HG03520 (cell line): ENCODE results near the gene IL15.
A peak's percentile ranks its signal among the peaks of the same experiment; 100 is the strongest.
"Not testable (repeated sequence)": the region's sequence is repeated elsewhere in the genome, so short reads cannot be mapped to it uniquely, and the experiment has no call there.

Experiments
- ATAC-seq: cut with Tn5 transposase; IDR thresholded peaks from one replicate; pipeline ENCODE4 v1.9.1; 2021; ENCODE audit warnings: mild to moderate bottlenecking, moderate library complexity; ENCODE audit not compliant: unreplicated experiment

IL15 gene

GRCh38 chr4:141692081-141692480, 55.7 kb downstream of the IL15 start:
- no peak for ATAC-seq

GRCh38 chr4:141697116-141697515, 60.7 kb downstream of the IL15 start:
- no peak for ATAC-seq

DNA sequence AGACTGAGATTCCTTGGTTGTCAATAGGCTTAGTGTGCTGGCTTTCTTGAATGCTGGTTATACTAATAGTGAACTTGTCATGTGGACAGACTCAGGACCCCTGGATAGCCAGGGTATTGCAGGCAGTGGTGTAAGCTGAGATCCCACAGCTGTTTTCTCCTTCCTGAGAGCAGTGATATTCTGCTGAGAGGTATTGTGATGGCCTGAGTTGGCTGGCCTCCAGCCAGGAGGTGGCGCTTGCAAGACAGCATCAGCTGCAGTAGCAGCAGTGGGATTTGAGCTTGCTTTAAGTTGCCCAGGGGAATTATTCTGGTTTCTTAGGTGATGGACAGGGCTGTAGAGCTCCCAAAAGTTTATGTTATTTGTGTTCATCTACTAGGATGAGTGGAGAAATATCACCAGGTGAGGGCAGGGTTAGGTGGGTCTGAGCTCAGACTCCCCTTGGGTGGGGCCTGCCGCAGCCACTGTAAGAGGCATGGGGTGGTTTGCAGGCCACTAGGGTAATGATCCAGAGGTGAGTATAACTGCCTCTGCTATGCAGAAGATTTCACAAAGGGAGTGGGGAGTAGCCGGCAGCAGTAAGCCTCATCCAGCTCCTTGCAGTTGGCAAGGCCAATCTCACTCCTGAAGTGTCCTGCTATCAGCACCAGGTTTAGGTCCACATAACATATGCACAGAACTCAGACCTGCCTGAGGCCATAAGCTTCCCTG, 66.2 kb downstream of the IL15 start:
- ATAC-seq, result no peak

DNA sequence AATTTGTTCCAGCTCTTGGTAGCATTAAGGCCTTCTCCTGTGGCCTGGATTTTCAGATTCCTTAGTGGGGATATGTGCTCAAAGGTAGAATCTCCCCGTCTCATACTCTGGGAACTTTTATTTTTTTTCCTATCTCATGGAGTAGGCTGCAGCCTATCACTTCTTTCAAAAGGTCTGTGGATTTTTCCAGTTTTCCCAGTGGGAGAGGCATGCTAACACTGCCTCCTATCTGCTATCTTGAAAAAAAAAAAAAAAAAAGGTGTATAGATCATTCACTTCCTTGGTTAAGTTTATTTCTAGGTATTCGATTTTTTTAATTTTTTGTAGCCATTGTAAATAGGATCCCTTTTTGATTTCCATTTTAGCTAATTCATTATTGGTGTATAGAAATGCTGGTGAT, 67.1 kb downstream of the IL15 start:
- no peak for ATAC-seq

DNA sequence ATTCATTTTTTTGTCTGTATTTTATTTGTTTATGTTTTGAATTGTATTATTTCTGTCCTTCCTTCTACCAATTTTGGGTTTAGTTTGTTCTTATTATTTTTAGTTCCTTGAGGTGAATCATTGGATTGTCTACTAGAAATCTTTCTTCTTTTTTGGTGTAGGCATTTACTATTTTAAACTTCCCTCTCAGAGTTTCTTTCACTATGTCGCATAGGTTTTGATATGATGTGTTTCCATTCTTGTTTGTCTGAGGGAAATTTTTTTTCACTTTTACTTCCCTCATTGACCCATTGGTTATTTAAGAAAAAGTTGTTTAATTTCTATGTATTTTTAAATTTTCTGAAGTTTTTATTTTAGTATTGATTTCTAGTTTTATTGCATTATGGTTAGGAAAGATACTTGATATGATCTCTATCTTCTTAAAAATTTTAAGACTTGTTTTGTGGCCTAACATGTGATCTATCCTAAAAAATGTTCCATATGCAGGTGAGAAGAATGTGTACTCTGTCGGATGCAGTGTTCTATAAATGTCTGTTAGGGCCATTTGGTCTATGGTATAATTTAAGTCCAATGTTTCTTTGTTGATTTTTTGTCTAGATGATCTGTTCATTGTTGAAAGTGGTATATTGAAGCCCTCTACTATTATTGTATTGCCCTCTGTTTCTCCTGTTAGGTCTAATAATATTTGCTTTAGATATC, 68.8 kb downstream of the IL15 start:
- peak; percentile 84 for ATAC-seq

DNA sequence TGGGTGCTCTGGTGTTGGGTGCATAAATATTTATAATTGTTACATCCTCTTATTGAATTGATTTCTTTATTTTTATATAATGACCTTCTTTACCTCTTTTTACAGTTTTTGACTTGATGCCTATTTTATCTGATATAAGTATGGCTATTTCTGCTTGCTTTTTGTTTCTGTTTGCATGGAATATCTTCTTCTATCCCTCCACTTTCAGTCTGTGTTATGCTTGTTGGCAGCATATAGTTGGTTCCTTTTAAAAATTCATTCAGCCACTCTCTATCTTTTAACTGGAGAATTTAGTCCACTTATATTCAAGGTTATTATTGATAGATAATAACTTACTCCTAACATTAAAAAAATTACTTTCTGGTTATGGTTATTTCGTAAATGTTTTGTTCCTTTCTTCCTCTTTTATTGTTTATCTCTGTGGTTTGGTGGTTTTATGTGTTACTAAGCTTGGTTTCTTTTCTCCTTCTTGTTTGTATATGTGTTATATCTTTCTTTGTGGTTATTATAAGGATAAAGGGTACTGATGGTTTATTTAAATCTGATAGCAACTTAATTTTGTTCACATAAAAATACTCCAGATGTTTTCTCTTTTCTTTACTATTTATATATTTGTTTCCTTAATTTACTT, 69.5 kb downstream of the IL15 start:
- ATAC-seq, result peak; percentile 43

DNA sequence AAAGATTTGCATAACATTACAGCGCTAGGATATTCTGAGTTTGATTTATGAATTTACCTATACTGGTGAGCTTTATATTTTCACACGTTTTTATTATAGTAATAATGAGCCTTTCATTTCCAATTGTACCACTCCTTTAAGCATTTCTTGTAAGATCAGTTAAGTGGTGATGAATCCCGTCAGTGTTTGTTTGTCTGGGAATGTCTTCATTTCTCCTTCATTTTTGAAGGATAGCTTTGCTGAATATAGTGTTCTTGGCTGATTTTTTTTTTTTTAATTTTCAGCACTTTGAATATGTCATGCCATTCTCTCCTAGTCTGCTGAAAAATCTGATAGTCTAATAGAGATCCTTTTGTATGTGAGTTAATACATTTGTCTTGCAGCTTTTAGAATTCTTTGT, 70.1 kb downstream of the IL15 start:
- no peak for ATAC-seq

- ATAC-seq, result peak; percentile 67
Observed at GRCh38 chr4:141711211-141711610, 74.8 kb downstream of the IL15 start.

GRCh38 chr4:141713185-141713584, 76.8 kb downstream of the IL15 start:
- no peak for ATAC-seq

DNA sequence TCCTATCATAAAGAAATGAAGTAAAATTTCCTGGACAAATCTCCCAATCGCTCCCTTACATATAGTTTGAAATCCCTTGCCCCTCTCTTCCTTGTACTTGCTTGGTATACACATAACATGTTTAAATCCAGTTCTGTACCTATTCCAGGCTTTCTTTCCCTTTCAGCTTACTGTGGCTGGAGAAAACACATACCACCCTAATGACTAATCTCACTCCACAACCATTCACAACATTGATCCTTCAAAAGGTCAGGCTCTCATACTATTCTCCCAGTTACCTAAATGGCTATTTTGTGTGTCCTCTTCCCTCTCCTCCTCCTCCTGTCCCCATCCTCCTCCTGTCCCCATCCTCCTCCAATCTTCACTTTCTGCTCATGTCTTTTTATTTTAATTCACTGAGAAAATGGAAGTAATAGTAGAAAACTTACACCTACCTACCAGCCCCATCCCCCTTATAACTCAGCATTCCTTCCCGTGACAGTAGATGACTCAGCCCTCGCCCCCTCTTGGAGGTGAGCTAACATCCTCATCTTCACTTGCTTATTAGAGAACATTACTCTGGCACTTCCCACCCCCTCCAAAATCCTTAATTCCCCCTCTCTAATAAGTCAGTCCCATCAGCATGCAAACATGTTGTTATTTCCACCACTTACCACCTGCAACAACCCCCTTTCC, 77.5 kb downstream of the IL15 start:
- no peak for ATAC-seq

- no peak for ATAC-seq
Observed at GRCh38 chr4:141719585-141719984, 83.2 kb downstream of the IL15 start.

DNA sequence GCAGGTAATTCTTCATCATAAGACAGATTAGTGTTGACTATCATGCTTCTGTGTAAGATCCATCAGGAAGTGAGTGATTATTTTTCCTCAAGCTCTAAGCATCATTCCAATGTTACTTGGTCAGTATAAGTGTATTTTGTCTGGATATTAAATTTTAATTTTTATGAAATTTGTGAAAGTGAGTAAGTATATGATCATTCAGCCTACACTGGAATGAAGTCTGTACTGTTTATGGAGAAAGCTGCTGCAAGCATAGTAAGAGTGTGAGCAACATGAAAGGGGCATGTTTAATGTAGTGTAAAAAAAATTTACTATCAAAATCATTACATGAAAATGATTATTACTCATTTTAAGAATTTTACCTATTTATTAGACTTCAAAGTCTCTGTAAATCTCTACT, 84.8 kb downstream of the IL15 start:
- ATAC-seq, result no peak

DNA sequence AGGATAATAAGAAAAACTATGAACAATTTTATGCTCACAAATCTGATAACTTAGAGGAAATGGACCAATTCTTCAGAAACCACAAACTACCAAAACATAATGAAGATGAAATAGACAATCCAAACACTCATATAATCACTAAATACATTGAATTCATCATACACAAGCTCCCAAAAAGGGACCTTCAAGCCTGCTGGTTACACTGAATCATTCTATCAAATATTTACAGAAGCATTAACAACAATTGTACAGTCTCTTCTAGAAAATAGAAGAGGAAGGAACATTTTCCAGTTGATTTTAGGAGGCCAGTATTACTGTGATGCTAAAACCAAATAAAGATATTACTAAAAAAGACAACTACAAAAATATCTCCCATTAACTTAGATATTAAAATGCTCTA, 88.3 kb downstream of the IL15 start:
- no peak for ATAC-seq

- ATAC-seq, result no peak
Observed at GRCh38 chr4:141727420-141727819, 91.0 kb downstream of the IL15 start.

- no peak for ATAC-seq
Observed at GRCh38 chr4:141730805-141731204, 94.4 kb downstream of the IL15 start.

DNA sequence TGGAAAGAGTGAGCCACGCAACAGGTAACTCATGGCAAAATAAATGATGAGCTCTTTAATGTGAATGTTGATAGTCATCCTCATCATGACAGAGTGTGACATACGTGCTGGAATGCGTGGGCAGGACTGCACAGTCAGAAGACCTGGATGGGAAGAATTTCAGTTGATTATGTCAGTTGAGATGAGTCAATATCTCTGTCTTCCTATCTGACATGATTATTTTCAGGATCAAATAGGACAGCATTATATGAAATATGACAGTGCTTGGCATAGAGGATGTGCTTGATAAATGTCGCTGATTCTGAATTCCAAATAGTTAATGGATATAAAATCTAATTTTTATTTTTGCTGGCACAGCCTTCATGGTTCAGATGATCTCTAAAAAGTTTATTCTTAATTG, 95.1 kb downstream of the IL15 start:
- ATAC-seq, result no peak

DNA sequence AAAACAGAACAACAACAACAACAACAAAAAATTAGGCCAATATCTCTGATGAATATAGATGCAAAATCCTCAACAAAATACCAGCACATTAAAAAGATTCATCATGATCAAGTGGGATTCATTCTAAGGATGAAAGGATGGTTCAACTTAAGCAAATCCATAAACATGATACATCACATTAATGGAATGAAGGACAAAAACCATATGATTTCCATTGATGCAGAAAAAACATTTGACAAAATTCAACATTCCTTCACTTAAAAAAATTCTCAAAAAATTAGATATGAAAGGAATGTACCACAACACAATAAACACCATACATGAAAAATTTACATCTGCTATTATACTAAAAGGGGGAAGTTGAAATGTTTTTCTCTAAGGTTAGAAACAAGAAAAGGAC, 103.3 kb downstream of the IL15 start:
- ATAC-seq, result no peak

DNA sequence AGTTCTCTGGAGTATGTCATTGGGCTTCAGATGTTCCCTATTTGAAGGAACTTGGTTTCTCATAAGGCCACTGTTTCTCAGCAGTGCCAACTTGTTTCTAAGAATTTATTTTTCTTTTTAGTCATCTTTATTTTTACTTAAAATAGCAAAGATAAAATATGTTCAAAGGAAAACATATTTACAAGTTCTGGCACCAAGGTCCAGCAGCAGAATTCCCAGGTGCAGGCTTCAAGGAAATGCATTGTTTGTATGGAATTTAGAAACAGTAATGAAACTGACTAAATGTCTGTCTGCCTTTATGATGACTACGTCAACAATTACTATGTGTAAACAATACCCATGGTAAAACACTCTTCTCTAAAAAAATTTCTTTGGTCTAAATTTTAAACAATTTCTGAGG, 109.6 kb downstream of the IL15 start:
- no peak for ATAC-seq

DNA sequence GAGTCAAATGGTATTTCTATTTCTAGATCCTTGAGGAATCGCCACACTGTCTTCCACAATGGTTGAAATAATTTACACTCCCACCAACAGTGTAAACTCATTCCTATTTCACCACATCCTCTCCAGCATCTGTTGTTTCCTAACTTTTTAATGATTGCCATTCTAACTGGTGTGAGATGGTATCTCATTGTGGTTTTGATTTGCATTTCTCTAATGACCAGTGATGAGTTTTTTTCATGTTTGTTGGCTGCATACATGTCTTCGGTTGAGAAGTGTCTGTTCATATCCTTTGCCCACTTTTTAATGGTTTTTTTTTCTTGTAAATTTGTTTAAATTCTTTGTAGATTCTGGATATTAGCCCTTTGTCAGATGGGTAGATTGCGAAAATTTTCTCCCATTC, 115.4 kb downstream of the IL15 start:
- not testable (repeated sequence) for ATAC-seq

- ATAC-seq, result no peak
Observed at GRCh38 chr4:141757287-141757686, 120.9 kb downstream of the IL15 start.

- ATAC-seq, result no peak
Observed at GRCh38 chr4:141759796-141760425, 123.5 kb downstream of the IL15 start.
